ENCODE results near the gene SLCO3A1. TPM values are rescaled to one million over a fixed set of nuclear protein-coding genes. Genes with fewer than 3 reads are reported as not detected.
"Not testable (repeated sequence)": the region's sequence is repeated elsewhere in the genome, so short reads cannot be mapped to it uniquely, and the experiment has no call there.

The SLCO3A1 gene
- total RNA-seq, 1 experiment from 2014 or later: 10.1 TPM

DNA sequence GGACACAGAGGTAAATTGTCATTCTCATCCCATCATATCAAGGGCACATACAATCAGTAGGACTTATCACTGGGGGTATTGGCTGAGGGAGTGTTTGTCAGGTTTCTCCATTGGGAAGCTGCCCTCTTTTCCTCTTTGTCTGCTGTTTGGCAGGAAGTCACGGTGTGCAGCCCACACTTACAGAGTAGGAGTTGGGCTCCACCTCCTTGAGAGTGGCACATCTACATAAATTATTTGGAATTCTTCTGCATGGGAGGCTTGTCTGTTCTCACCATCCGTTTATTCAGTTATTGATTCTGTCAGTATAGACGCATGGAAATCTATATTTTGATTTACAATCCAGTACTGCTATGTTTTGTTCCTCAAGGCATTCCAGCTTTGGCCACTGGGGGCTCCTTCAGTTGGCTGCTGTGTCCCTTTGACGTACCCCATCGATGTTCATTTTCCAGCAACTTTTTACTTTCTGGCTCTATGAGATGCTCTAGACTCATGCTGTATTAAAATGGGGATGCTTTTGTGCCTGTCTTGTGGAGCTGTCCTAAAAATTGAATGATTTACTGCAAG is 200.3 kb downstream of the SLCO3A1 start:
- TF ChIP-seq, protein P1, sequence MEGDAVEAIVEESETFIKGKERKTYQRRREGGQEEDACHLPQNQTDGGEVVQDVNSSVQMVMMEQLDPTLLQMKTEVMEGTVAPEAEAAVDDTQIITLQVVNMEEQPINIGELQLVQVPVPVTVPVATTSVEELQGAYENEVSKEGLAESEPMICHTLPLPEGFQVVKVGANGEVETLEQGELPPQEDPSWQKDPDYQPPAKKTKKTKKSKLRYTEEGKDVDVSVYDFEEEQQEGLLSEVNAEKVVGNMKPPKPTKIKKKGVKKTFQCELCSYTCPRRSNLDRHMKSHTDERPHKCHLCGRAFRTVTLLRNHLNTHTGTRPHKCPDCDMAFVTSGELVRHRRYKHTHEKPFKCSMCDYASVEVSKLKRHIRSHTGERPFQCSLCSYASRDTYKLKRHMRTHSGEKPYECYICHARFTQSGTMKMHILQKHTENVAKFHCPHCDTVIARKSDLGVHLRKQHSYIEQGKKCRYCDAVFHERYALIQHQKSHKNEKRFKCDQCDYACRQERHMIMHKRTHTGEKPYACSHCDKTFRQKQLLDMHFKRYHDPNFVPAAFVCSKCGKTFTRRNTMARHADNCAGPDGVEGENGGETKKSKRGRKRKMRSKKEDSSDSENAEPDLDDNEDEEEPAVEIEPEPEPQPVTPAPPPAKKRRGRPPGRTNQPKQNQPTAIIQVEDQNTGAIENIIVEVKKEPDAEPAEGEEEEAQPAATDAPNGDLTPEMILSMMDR (IDR thresholded peaks at IDR 0.05; ENCODE audit: unreplicated experiment): peak; percentile 47
- no TSS peak for BruUV-seq (replicated peaks)
- Mint-ChIP-seq H3K27me3 (ENCODE audit: insufficient read depth, unreplicated experiment) (no peaks in the 10 kb centered on the region), H3K4me1 (ENCODE audit: insufficient read depth, unreplicated experiment) (peaks cover 2% of the 10 kb centered on the region), H3K36me3 (ENCODE audit: insufficient read depth, unreplicated experiment) (no peaks in the 10 kb centered on the region), H3K4me3 (ENCODE audit: unreplicated experiment) (no peak overlapping the region), H3K27ac (ENCODE audit: low read depth, unreplicated experiment) (no peak overlapping the region), H3K9me3 (ENCODE audit: unreplicated experiment) (no peaks in the 10 kb centered on the region)
- DNase-seq (ENCODE audit: unreplicated experiment): no peak
- POLR2A ChIA-PET: no interaction called here
- CTCF ChIA-PET: interaction anchor here (0.6 to 0.7 kb wide), 2 partner anchors 234 to 996 kb away, joined by 3 read pairs; no protein-coding TSS in a partner anchor
- intact Hi-C loops (cut with micrococcal nuclease): no loop called here

DNA sequence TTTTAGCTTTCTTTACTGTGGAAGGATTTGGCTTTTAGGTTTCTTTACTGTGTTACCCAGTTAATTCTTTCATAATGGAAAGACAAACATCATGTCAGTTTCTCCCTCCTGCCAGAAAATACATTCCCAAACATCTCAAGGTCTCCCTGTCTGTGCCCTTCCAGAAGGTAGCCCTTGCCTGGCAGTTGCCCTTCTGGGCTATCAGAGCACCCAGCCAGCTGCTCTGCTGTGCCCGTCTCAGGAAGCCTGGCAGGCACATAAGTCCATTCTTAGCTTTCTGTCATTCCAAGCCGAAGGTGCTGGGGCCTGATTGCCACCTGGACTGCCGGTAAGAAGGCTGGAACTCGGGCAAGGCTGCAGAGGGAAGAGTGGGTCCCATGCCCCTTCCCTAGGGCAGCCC is 203.4 kb downstream of the SLCO3A1 start:
- intact Hi-C loops (cut with micrococcal nuclease): no loop called here
- POLR2A ChIA-PET: no interaction called here
- Mint-ChIP-seq H3K4me3 (ENCODE audit: unreplicated experiment) (no peak overlapping the region), H3K36me3 (ENCODE audit: insufficient read depth, unreplicated experiment) (no peaks in the 10 kb centered on the region), H3K4me1 (ENCODE audit: insufficient read depth, unreplicated experiment) (peaks cover 10% of the 10 kb centered on the region), H3K9me3 (ENCODE audit: unreplicated experiment) (no peaks in the 10 kb centered on the region), H3K27me3 (ENCODE audit: insufficient read depth, unreplicated experiment) (no peaks in the 10 kb centered on the region), H3K27ac (ENCODE audit: low read depth, unreplicated experiment) (no peak overlapping the region)
- BruUV-seq (replicated peaks): no TSS peak
- DNase-seq (ENCODE audit: unreplicated experiment): no peak
- CTCF ChIA-PET: interaction anchor here (0.8 kb wide), 1 partner anchor 207 kb away, joined by 3 read pairs; no protein-coding TSS in a partner anchor
- TF ChIP-seq, protein P1 (IDR thresholded peaks at IDR 0.05; ENCODE audit: unreplicated experiment): no peak

DNA sequence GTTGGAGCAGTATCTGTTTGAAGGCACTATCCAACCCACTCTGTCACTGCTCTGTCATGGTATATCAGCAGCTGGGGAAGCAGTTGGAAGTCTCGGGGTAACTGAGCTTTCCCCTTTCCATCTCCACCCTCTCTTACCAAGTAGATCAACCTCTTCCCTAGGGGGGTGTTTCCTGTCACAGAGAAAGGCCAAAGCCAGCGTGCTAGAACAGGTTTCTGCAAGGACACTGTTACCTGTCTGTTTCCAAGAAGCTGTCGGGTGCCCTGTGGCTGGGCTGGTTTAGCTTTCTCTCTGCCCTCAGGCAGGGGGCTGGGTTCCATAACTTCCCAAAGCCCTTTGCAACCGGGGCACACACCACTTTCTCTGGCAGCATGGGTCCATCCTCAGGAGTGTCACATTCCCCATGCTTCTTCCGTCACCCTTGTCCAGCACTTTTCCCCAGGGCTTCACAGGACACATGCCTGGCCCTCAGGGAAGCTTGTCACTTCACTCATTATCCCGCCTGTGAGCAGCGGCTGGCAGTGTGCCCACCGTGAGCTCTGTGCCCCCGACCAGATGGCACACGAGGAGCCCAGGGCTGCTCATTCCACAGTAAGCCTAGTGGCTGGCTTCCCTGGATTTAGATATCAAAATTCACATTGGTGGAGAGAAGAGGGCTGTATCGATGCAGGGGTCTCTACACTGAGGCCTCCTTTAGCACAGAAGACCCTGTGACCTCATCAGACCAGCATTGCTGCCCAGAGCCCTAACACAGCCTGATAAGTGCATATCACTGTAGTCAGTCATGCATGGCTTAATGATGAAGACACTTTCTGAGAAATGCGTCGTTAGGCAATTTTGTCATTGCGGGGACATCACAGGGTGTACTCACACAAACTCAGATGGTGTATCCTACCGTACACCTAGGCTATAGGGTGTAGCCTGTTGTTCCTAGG is 205.8 kb downstream of the SLCO3A1 start:
- Mint-ChIP-seq H3K27me3 (ENCODE audit: insufficient read depth, unreplicated experiment) (no peaks in the 10 kb centered on the region), H3K4me3 (ENCODE audit: unreplicated experiment) (no peak overlapping the region), H3K27ac (ENCODE audit: low read depth, unreplicated experiment) (no peak overlapping the region), H3K4me1 (ENCODE audit: insufficient read depth, unreplicated experiment) (peaks cover 10% of the 10 kb centered on the region), H3K36me3 (ENCODE audit: insufficient read depth, unreplicated experiment) (no peaks in the 10 kb centered on the region), H3K9me3 (ENCODE audit: unreplicated experiment) (no peaks in the 10 kb centered on the region)
- CTCF ChIA-PET: no interaction called here
- TF ChIP-seq, protein P1 (IDR thresholded peaks at IDR 0.05; ENCODE audit: unreplicated experiment): no peak
- intact Hi-C loops (cut with micrococcal nuclease): no loop called here
- DNase-seq (ENCODE audit: unreplicated experiment): no peak
- BruUV-seq (replicated peaks): no TSS peak
- POLR2A ChIA-PET: no interaction called here

DNA sequence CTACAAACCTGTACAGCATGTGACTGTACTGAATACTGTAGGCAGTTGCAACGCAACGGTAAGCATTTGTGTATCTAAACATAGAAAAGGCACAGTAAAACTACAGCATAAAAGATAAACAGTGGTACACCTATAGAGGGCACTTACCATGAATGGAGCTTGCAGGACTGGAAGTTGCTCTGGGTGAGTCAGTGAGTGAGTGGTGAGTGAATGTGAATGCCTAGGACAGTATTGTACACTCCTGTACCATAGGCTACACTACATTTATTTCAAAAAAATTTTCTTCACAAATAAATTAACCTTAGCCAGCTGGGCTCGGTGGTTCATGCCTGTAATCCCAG is 206.4 kb downstream of the SLCO3A1 start:
- H3K9me3 Mint-ChIP-seq (ENCODE audit: unreplicated experiment); H3K4me3 Mint-ChIP-seq (ENCODE audit: unreplicated experiment); H3K4me1 Mint-ChIP-seq (ENCODE audit: insufficient read depth, unreplicated experiment); H3K36me3 Mint-ChIP-seq (ENCODE audit: insufficient read depth, unreplicated experiment); POLR2A ChIA-PET; DNase-seq (ENCODE audit: unreplicated experiment); H3K27me3 Mint-ChIP-seq (ENCODE audit: insufficient read depth, unreplicated experiment); intact Hi-C loops (cut with micrococcal nuclease); H3K27ac Mint-ChIP-seq (ENCODE audit: low read depth, unreplicated experiment); BruUV-seq (replicated peaks): not testable (repeated sequence)
- CTCF ChIA-PET: interaction anchor here (2.1 kb wide), 1 partner anchor 18 kb away, joined by 16 read pairs; no protein-coding TSS in a partner anchor
